ENCODE data around the gene CENPP.
"Not testable (repeated sequence)": the region's sequence is repeated elsewhere in the genome, so short reads cannot be mapped to it uniquely, and the experiment has no call there.

Gene CENPP

GRCh38 chr9:92589923-92590322 lies 264.2 kb downstream of the CENPP start:
- in situ Hi-C loops (cut with MboI; ENCODE audit: low sequenced_read_pairs, unreplicated experiment) = no loop called here
- no peak for TF ChIP-seq CTCF (IDR thresholded peaks at IDR 0.05; ENCODE audit: borderline replicate concordance, control extremely low read depth, extremely low read depth, insufficient read depth, missing control alignments)

GRCh38 chr9:92590377-92590776 lies 264.6 kb downstream of the CENPP start:
- no peak for DNase-seq (ENCODE audit: low spot score)
- no peak for TF ChIP-seq CTCF (IDR thresholded peaks at IDR 0.05; ENCODE audit: borderline replicate concordance, control extremely low read depth, extremely low read depth, insufficient read depth, missing control alignments)
- in situ Hi-C loops (cut with MboI; ENCODE audit: low sequenced_read_pairs, unreplicated experiment) = no loop called here

More at GRCh38 chr9:92589923-92590322, 264.2 kb downstream of the CENPP start:
- DNase-seq (ENCODE audit: low spot score) = no peak

- no peak for TF ChIP-seq CTCF (IDR thresholded peaks at IDR 0.05; ENCODE audit: borderline replicate concordance, control extremely low read depth, extremely low read depth, insufficient read depth, missing control alignments)
- in situ Hi-C loops (cut with MboI; ENCODE audit: low sequenced_read_pairs, unreplicated experiment) = no loop called here
These were observed 266.8 kb downstream of the CENPP start for GRCh38 chr9:92592537-92592936.

GRCh38 chr9:92592946-92593861 lies 267.5 kb downstream of the CENPP start:
- DNase-seq (ENCODE audit: low spot score) = no peak
- no peak for TF ChIP-seq CTCF (IDR thresholded peaks at IDR 0.05; ENCODE audit: borderline replicate concordance, control extremely low read depth, extremely low read depth, insufficient read depth, missing control alignments)
- in situ Hi-C loops (cut with MboI; ENCODE audit: low sequenced_read_pairs, unreplicated experiment) = no loop called here

More at GRCh38 chr9:92592537-92592936, 266.8 kb downstream of the CENPP start:
- DNase-seq (ENCODE audit: low spot score) = no peak

- DNase-seq (ENCODE audit: low spot score); in situ Hi-C loops (cut with MboI; ENCODE audit: low sequenced_read_pairs, unreplicated experiment): not testable (repeated sequence)
These were observed 269.3 kb downstream of the CENPP start for GRCh38 chr9:92595075-92595474.

- in situ Hi-C loops (cut with MboI; ENCODE audit: low sequenced_read_pairs, unreplicated experiment) = no loop called here
- TF ChIP-seq CTCF (IDR thresholded peaks at IDR 0.05; ENCODE audit: borderline replicate concordance, control extremely low read depth, extremely low read depth, insufficient read depth, missing control alignments) = no peak
- DNase-seq (ENCODE audit: low spot score) = no peak
These were observed 270.2 kb downstream of the CENPP start for GRCh38 chr9:92595930-92596329.

- TF ChIP-seq CTCF (IDR thresholded peaks at IDR 0.05; ENCODE audit: borderline replicate concordance, control extremely low read depth, extremely low read depth, insufficient read depth, missing control alignments) = no peak
- in situ Hi-C loops (cut with MboI; ENCODE audit: low sequenced_read_pairs, unreplicated experiment) = no loop called here
- no peak for DNase-seq (ENCODE audit: low spot score)
These were observed 272.6 kb downstream of the CENPP start for GRCh38 chr9:92598382-92598781.

Data from GM13976 (cell line).